NCI-H748 (cell line): ENCODE results near the gene IER3.
"Not testable (repeated sequence)": the region's sequence is repeated elsewhere in the genome, so short reads cannot be mapped to it uniquely, and the experiment has no call there.

Source experiments
- DNase-seq: peaks from one replicate; lab custom pipeline; 2025; ENCODE audit not compliant: unreplicated experiment; lab: John Stamatoyannopoulos, UW

IER3 gene

GRCh38 chr6:30769088-30769852, 24.9 kb upstream of the IER3 start:
- DNase-seq = no peak

GRCh38 chr6:30768634-30769087, 24.3 kb upstream of the IER3 start:
- DNase-seq = no peak

- no peak for DNase-seq
Observed at GRCh38 chr6:30767944-30768301, 23.6 kb upstream of the IER3 start.

- no peak for DNase-seq
Observed at GRCh38 chr6:30767158-30767943, 23.0 kb upstream of the IER3 start.

- no peak for DNase-seq
Observed at GRCh38 chr6:30766461-30767157, 22.3 kb upstream of the IER3 start.

GRCh38 chr6:30765495-30765894, 21.1 kb upstream of the IER3 start:
- DNase-seq = not testable (repeated sequence)

- not testable (repeated sequence) for DNase-seq
Observed at GRCh38 chr6:30764490-30765043, 20.2 kb upstream of the IER3 start.

- peak; percentile 87 for DNase-seq
Observed at GRCh38 chr6:30763618-30764489, 19.5 kb upstream of the IER3 start.

GRCh38 chr6:30763155-30763617, 18.8 kb upstream of the IER3 start:
- no peak for DNase-seq

- no peak for DNase-seq
Observed at GRCh38 chr6:30761791-30762429, 17.6 kb upstream of the IER3 start.

GRCh38 chr6:30760549-30760948, 16.2 kb upstream of the IER3 start:
- no peak for DNase-seq

GRCh38 chr6:30759575-30760239, 15.4 kb upstream of the IER3 start:
- DNase-seq = no peak

GRCh38 chr6:30757261-30757904, 13.0 kb upstream of the IER3 start:
- no peak for DNase-seq

- not testable (repeated sequence) for DNase-seq
Observed at GRCh38 chr6:30756405-30757003, 12.2 kb upstream of the IER3 start.

- no peak for DNase-seq
Observed at GRCh38 chr6:30754631-30755030, 10.3 kb upstream of the IER3 start.

GRCh38 chr6:30752157-30752927, 8.0 kb upstream of the IER3 start:
- DNase-seq = no peak

- no peak for DNase-seq
Observed at GRCh38 chr6:30750379-30750668, 6.0 kb upstream of the IER3 start.
